ENCODE data around the gene POLDIP2.

POLDIP2 gene

GRCh38 chr17:28363776-28364650 lies 6.7 kb upstream of the POLDIP2 start:
- peaks cover 64% of the 10 kb centered on the region for H3K36me3 ChIP-seq (ENCODE audit: insufficient read depth, insufficient read length, low read length)
- no peak overlapping the region for H3K9ac ChIP-seq (ENCODE audit: insufficient read length, low read depth)
- no peaks in the 10 kb centered on the region for H3K4me1 ChIP-seq (ENCODE audit: insufficient read depth, insufficient read length)
- H3K27me3 ChIP-seq (ENCODE audit: insufficient read depth, insufficient read length): no peaks in the 10 kb centered on the region
- H3K4me3 ChIP-seq (ENCODE audit: insufficient read length, low read depth): no peak overlapping the region
- DNase-seq (ENCODE audit: low read depth, low spot score): no peak
- no peaks in the 10 kb centered on the region for H3K9me3 ChIP-seq (ENCODE audit: insufficient read depth, low read length)
- no peak for TF ChIP-seq YY1 (IDR thresholded peaks at IDR 0.05; ENCODE audit: insufficient read depth, insufficient read length)

- H3K9me3 ChIP-seq (ENCODE audit: insufficient read depth, low read length): no peaks in the 10 kb centered on the region
Observed at GRCh38 chr17:28363186-28363585, 5.9 kb upstream of the POLDIP2 start.

GRCh38 chr17:28357901-28358197 lies 522 bp upstream of the POLDIP2 start:
- Histone ChIP-seq H3K4me1 (ENCODE audit: insufficient read depth, insufficient read length) (no peaks in the 10 kb centered on the region), H3K9ac (ENCODE audit: insufficient read length, low read depth) (peak overlapping the region; percentile 97), H3K27me3 (ENCODE audit: insufficient read depth, insufficient read length) (no peaks in the 10 kb centered on the region), H3K36me3 (ENCODE audit: insufficient read depth, insufficient read length, low read length) (peaks cover 71% of the 10 kb centered on the region), H3K9me3 (ENCODE audit: insufficient read depth, low read length) (no peaks in the 10 kb centered on the region), H3K4me3 (ENCODE audit: insufficient read length, low read depth) (peak overlapping the region; percentile 93)
- TF ChIP-seq YY1 (IDR thresholded peaks at IDR 0.05; ENCODE audit: insufficient read depth, insufficient read length): no peak
- no peak for TF ChIP-seq ZNF274 (IDR thresholded peaks at IDR 0.05; ENCODE audit: low read depth, low read length)
- TF ChIP-seq SUZ12 (IDR thresholded peaks at IDR 0.05; ENCODE audit: extremely low read depth, insufficient read depth, insufficient read length): no peak
- no peak for DNase-seq (ENCODE audit: low read depth, low spot score)

More at GRCh38 chr17:28363186-28363585, 5.9 kb upstream of the POLDIP2 start:
- DNase-seq (ENCODE audit: low read depth, low spot score): no peak
- Histone ChIP-seq H3K27me3 (ENCODE audit: insufficient read depth, insufficient read length) (no peaks in the 10 kb centered on the region), H3K4me3 (ENCODE audit: insufficient read length, low read depth) (no peak overlapping the region), H3K9ac (ENCODE audit: insufficient read length, low read depth) (no peak overlapping the region), H3K36me3 (ENCODE audit: insufficient read depth, insufficient read length, low read length) (peaks cover 73% of the 10 kb centered on the region), H3K4me1 (ENCODE audit: insufficient read depth, insufficient read length) (no peaks in the 10 kb centered on the region)
- TF ChIP-seq ZNF274 (IDR thresholded peaks at IDR 0.05; ENCODE audit: low read depth, low read length) (no peak), YY1 (IDR thresholded peaks at IDR 0.05; ENCODE audit: insufficient read depth, insufficient read length) (no peak), SUZ12 (IDR thresholded peaks at IDR 0.05; ENCODE audit: extremely low read depth, insufficient read depth, insufficient read length) (no peak)

- no peaks in the 10 kb centered on the region for H3K27me3 ChIP-seq (ENCODE audit: insufficient read depth, insufficient read length)
- no peak for TF ChIP-seq ZNF274 (IDR thresholded peaks at IDR 0.05; ENCODE audit: low read depth, low read length)
- no peak for TF ChIP-seq SUZ12 (IDR thresholded peaks at IDR 0.05; ENCODE audit: extremely low read depth, insufficient read depth, insufficient read length)
- no peak for TF ChIP-seq YY1 (IDR thresholded peaks at IDR 0.05; ENCODE audit: insufficient read depth, insufficient read length)
- no peak overlapping the region for H3K4me3 ChIP-seq (ENCODE audit: insufficient read length, low read depth)
- DNase-seq (ENCODE audit: low read depth, low spot score): no peak
- H3K9ac ChIP-seq (ENCODE audit: insufficient read length, low read depth): no peak overlapping the region
- H3K36me3 ChIP-seq (ENCODE audit: insufficient read depth, insufficient read length, low read length): peaks cover 92% of the 10 kb centered on the region
- no peaks in the 10 kb centered on the region for H3K9me3 ChIP-seq (ENCODE audit: insufficient read depth, low read length)
- peaks cover 6% of the 10 kb centered on the region for H3K4me1 ChIP-seq (ENCODE audit: insufficient read depth, insufficient read length)
Observed at GRCh38 chr17:28350271-28350670, 7.1 kb downstream of the POLDIP2 start.

- Histone ChIP-seq H3K36me3 (ENCODE audit: insufficient read depth, insufficient read length, low read length) (peaks cover 94% of the 10 kb centered on the region), H3K4me1 (ENCODE audit: insufficient read depth, insufficient read length) (peaks cover 6% of the 10 kb centered on the region), H3K9ac (ENCODE audit: insufficient read length, low read depth) (no peak overlapping the region), H3K4me3 (ENCODE audit: insufficient read length, low read depth) (no peak overlapping the region), H3K9me3 (ENCODE audit: insufficient read depth, low read length) (no peaks in the 10 kb centered on the region), H3K27me3 (ENCODE audit: insufficient read depth, insufficient read length) (no peaks in the 10 kb centered on the region)
- no peak for TF ChIP-seq SUZ12 (IDR thresholded peaks at IDR 0.05; ENCODE audit: extremely low read depth, insufficient read depth, insufficient read length)
- no peak for TF ChIP-seq ZNF274 (IDR thresholded peaks at IDR 0.05; ENCODE audit: low read depth, low read length)
- no peak for TF ChIP-seq YY1 (IDR thresholded peaks at IDR 0.05; ENCODE audit: insufficient read depth, insufficient read length)
- no peak for DNase-seq (ENCODE audit: low read depth, low spot score)
Observed at GRCh38 chr17:28348979-28349378, 8.3 kb downstream of the POLDIP2 start.

- no peak overlapping the region for H3K4me3 ChIP-seq (ENCODE audit: insufficient read length, low read depth)
- no peaks in the 10 kb centered on the region for H3K9me3 ChIP-seq (ENCODE audit: insufficient read depth, low read length)
- DNase-seq (ENCODE audit: low read depth, low spot score): no peak
- no peak overlapping the region for H3K9ac ChIP-seq (ENCODE audit: insufficient read length, low read depth)
- H3K4me1 ChIP-seq (ENCODE audit: insufficient read depth, insufficient read length): peaks cover 6% of the 10 kb centered on the region
- TF ChIP-seq SUZ12 (IDR thresholded peaks at IDR 0.05; ENCODE audit: extremely low read depth, insufficient read depth, insufficient read length) (no peak), ZNF274 (IDR thresholded peaks at IDR 0.05; ENCODE audit: low read depth, low read length) (no peak), YY1 (IDR thresholded peaks at IDR 0.05; ENCODE audit: insufficient read depth, insufficient read length) (no peak)
- H3K27me3 ChIP-seq (ENCODE audit: insufficient read depth, insufficient read length): no peaks in the 10 kb centered on the region
- H3K36me3 ChIP-seq (ENCODE audit: insufficient read depth, insufficient read length, low read length): peaks cover 96% of the 10 kb centered on the region
Observed at GRCh38 chr17:28347261-28347891, 10.0 kb downstream of the POLDIP2 start.

- Histone ChIP-seq H3K9me3 (ENCODE audit: insufficient read depth, low read length) (no peaks in the 10 kb centered on the region), H3K36me3 (ENCODE audit: insufficient read depth, insufficient read length, low read length) (peaks cover 99% of the 10 kb centered on the region), H3K4me1 (ENCODE audit: insufficient read depth, insufficient read length) (peaks cover 6% of the 10 kb centered on the region), H3K27me3 (ENCODE audit: insufficient read depth, insufficient read length) (no peaks in the 10 kb centered on the region), H3K4me3 (ENCODE audit: insufficient read length, low read depth) (no peak overlapping the region), H3K9ac (ENCODE audit: insufficient read length, low read depth) (no peak overlapping the region)
- TF ChIP-seq SUZ12 (IDR thresholded peaks at IDR 0.05; ENCODE audit: extremely low read depth, insufficient read depth, insufficient read length) (no peak), ZNF274 (IDR thresholded peaks at IDR 0.05; ENCODE audit: low read depth, low read length) (no peak), YY1 (IDR thresholded peaks at IDR 0.05; ENCODE audit: insufficient read depth, insufficient read length) (no peak)
- no peak for DNase-seq (ENCODE audit: low read depth, low spot score)
Observed at GRCh38 chr17:28346746-28347246, 10.5 kb downstream of the POLDIP2 start.

All from NT2/D1 (cell line).